MG63 (cell line): ENCODE data around the gene LRRC8C. TPM values are rescaled to one million over a fixed set of nuclear protein-coding genes. Genes with fewer than 3 reads are reported as not detected.

Source experiments
- DNase-seq: peaks from one replicate; pipeline ENCODE4 v3.0.0-alpha.2; 2020
- H3K27me3 ChIP-seq: fragments of 250-450 bp; sonication (Bioruptor Pico); 2 replicates; pipeline ENCODE4 v1.5.1; 2020; ENCODE audit warnings: mild to moderate bottlenecking, moderate library complexity
- H3K36me3 ChIP-seq: fragments of 250-450 bp; sonication (Bioruptor Pico); 2 replicates; pipeline ENCODE4 v1.5.1; 2020; ENCODE audit warnings: mild to moderate bottlenecking, moderate library complexity
- H3K4me3 ChIP-seq: fragments of 250-450 bp; sonication (Bioruptor Pico); 2 replicates; pipeline ENCODE4 v1.5.1; 2020; ENCODE audit warnings: mild to moderate bottlenecking, moderate library complexity
- H3K9me3 ChIP-seq: fragments of 250-450 bp; sonication (Bioruptor Pico); 2 replicates; pipeline ENCODE4 v1.5.1; 2020; ENCODE audit warnings: mild to moderate bottlenecking, moderate library complexity
- total RNA-seq: library from RNA; depleted of rRNA; stranded (reverse); fragments of >200 nt; shearing (Covaris generic); gene quantifications from 2 replicates; pipeline ENCODE4 v1.2.3, GENCODE V29; 2014; ENCODE audit warnings: low replicate concordance

Gene LRRC8C
- total RNA-seq, 1 experiment from 2014 or later, result 0.43 TPM

DNA sequence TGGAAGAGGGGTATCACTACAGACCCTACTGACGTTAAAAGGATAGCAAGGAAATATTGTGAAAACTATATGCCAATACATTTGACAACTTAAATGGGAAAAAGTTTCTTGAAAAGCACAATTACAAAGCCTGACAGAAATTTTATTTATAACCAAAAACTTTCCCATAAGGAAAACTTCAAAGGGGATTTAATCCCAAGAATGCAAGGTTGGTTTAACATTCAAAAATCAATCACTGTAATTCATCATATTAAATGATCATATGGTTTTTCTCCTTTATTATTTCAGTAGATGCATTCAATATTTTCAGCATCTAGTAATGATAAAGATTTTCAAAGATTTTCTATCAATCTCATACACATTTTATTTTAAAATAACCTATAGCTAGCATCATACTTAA is 13.3 kb downstream of the LRRC8C start:
- no peak for DNase-seq
- H3K36me3 ChIP-seq, result no peaks in the 10 kb centered on the region
- H3K9me3 ChIP-seq, result no peaks in the 10 kb centered on the region; the same call in 1 of the 2 replicates

GRCh38 chr1:89649783-89650182 is 16.9 kb downstream of the LRRC8C start:
- DNase-seq, result no peak
- no peaks in the 10 kb centered on the region for H3K36me3 ChIP-seq
- no peak overlapping the region for H3K4me3 ChIP-seq
- H3K27me3 ChIP-seq, result no peaks in the 10 kb centered on the region
- no peaks in the 10 kb centered on the region; the same call in 1 of the 2 replicates for H3K9me3 ChIP-seq

More for the DNA sequence above, 13.3 kb downstream of the LRRC8C start:
- Histone ChIP-seq H3K27me3 (no peaks in the 10 kb centered on the region), H3K4me3 (no peak overlapping the region)

GRCh38 chr1:89652373-89652772 is 19.5 kb downstream of the LRRC8C start:
- Histone ChIP-seq H3K36me3 (no peaks in the 10 kb centered on the region), H3K4me3 (no peak overlapping the region)
- DNase-seq, result no peak

GRCh38 chr1:89657886-89658285 is 25.0 kb downstream of the LRRC8C start:
- Histone ChIP-seq H3K36me3 (no peaks in the 10 kb centered on the region), H3K27me3 (no peaks in the 10 kb centered on the region), H3K9me3 (no peaks in the 10 kb centered on the region), H3K4me3 (no peak overlapping the region)
- DNase-seq, result no peak

More at GRCh38 chr1:89652373-89652772, 19.5 kb downstream of the LRRC8C start:
- no peaks in the 10 kb centered on the region for H3K9me3 ChIP-seq
- no peaks in the 10 kb centered on the region for H3K27me3 ChIP-seq

GRCh38 chr1:89659322-89660081 is 26.6 kb downstream of the LRRC8C start:
- Histone ChIP-seq H3K4me3 (no peak overlapping the region), H3K36me3 (no peaks in the 10 kb centered on the region), H3K27me3 (no peaks in the 10 kb centered on the region), H3K9me3 (no peaks in the 10 kb centered on the region)
- DNase-seq, result no peak

DNA sequence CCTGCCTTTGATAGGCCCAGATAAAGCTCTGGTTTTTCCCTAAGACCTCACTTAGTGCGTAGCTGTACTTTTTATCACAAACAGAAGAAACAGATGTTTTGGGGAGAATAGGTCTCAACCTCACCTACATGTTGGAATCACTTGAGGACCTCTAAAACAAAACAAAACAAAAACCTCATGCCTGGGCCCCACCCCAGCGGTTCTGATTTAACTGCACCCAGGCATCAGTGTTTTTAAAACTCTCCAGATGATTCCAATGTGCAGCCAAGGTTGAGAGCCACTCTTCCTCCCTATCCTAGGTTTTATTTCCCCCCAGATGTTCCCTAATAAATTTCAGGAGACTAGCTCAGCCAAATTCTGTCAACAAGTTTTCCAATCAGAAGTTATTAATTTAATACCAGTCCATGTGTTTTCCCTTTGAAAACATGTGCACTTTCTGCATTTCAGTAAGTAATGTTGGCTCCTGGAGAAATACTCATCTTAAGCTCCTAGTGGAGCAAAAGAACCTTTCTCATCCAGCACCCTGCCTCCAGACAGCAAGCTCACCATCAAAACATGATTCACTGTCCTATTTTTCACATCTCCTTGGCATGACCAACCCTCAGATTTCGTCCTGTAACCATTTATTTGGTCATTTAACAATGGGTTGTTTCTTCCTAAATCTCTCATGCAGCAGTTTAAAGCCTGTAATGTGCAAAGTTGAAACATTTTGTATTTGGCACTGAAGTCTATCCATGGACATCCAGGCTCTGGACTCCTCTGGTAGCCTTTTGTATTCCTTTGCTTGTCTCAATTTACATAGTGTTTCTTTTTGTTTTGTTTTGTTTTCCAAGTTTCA is 27.5 kb downstream of the LRRC8C start:
- H3K4me3 ChIP-seq, result no peak overlapping the region
- DNase-seq, result no peak
- H3K27me3 ChIP-seq, result no peaks in the 10 kb centered on the region
- no peaks in the 10 kb centered on the region for H3K9me3 ChIP-seq
- no peaks in the 10 kb centered on the region for H3K36me3 ChIP-seq

DNA sequence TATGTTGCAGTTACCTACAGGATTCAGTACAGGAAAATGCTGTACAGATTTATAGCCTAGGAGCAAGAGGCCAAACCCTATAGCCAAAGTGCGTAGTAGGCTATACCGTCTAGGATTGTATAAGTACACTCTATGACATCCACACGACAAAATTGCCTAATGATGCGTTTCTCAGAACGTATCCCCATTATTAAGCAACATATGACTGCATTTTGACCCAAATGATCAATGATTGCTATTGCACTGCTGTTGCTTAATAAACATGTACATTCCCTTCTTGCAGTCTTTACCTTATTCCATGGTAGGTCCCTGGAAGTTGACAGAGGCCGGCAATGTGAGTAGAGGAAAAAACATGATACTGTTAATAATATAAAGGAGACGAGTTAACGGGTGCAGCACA is 33.0 kb downstream of the LRRC8C start:
- Histone ChIP-seq H3K27me3 (no peaks in the 10 kb centered on the region), H3K9me3 (no peaks in the 10 kb centered on the region), H3K36me3 (no peaks in the 10 kb centered on the region), H3K4me3 (no peak overlapping the region)
- no peak for DNase-seq

DNA sequence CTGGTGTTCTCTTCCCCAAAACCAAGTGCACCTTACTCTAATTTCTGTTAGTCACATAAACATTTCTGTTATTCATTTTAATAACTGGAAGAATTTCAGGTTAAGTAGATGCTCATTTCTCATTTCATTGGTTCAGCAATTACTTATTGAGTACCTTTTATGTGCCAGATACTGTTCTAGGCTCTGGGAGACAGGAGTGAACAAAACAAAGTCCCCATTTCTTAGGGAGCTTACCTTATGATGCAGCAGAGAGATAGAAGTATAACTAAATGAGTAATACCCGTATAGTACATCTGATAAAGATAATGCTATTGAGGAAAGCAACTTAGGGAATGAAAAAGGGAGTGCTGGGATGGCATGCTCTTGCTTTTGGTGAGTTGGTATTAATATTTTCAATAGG is 33.7 kb downstream of the LRRC8C start:
- no peaks in the 10 kb centered on the region for H3K27me3 ChIP-seq
- no peaks in the 10 kb centered on the region for H3K9me3 ChIP-seq
- DNase-seq, result no peak
- H3K4me3 ChIP-seq, result no peak overlapping the region
- H3K36me3 ChIP-seq, result no peaks in the 10 kb centered on the region

DNA sequence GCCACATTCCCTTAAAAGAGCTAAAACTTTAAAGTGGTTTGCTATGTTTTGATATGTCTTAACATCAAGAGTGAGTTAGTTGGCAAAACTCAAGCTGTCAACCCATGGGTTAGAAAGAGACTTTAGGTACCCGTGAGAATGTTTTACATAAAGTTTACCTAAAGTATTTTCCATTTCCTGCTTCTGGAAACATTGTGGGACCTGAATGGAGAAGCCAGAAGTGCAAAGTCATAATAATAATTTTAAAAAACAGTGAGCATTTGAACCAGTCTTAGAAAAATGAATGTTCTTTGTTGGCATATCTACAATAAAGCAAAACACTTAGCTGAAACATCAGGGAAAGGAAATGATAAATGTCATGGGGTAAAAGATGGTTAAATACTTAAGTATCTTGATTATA is 34.8 kb downstream of the LRRC8C start:
- Histone ChIP-seq H3K27me3 (no peaks in the 10 kb centered on the region), H3K36me3 (no peaks in the 10 kb centered on the region), H3K4me3 (no peak overlapping the region), H3K9me3 (no peaks in the 10 kb centered on the region)
- no peak for DNase-seq

DNA sequence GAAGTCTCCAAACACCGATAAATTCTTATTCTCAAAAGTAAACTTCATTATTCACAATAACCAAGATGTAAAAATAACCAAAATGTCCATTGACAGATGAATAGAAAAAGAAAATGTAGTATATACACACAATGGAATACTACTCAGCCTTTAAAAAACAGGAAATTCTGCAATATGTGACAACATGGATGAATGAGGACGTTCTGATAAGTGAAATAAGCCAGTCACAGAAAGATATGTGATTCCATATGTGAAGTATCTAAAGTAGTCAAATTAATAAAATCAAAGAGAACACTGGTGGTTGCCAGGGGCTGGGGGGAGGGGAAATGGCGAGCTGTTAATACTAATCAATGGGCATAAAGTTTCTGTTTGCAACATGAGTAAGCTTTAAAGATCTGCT is 36.0 kb downstream of the LRRC8C start:
- DNase-seq, result no peak
- no peaks in the 10 kb centered on the region for H3K36me3 ChIP-seq

DNA sequence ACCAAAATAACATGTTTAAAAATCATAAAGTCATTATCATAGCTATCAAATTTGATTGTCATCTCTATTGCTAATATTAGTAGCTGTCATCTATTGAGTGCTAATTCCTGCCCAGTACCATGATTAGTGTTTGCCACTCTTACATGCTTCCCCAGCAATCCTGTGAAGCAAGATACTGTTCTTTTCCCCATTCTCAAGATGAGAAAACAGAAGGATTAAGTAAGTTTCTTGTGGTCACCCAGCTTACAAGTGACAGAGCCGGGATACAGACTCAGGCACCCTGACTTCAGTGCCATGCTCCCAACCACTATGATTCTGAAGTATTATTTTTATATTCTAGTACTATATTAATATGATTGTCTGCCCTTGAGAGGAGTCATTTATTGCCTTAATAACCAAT is 36.5 kb downstream of the LRRC8C start:
- Histone ChIP-seq H3K9me3 (no peaks in the 10 kb centered on the region), H3K4me3 (no peak overlapping the region), H3K36me3 (no peaks in the 10 kb centered on the region), H3K27me3 (no peaks in the 10 kb centered on the region)
- no peak for DNase-seq

More for the DNA sequence above, 36.0 kb downstream of the LRRC8C start:
- Histone ChIP-seq H3K9me3 (no peaks in the 10 kb centered on the region), H3K4me3 (no peak overlapping the region), H3K27me3 (no peaks in the 10 kb centered on the region)

GRCh38 chr1:89670163-89670562 is 37.2 kb downstream of the LRRC8C start:
- Histone ChIP-seq H3K9me3 (no peaks in the 10 kb centered on the region), H3K4me3 (no peak overlapping the region), H3K27me3 (no peaks in the 10 kb centered on the region), H3K36me3 (no peaks in the 10 kb centered on the region)
- no peak for DNase-seq

GRCh38 chr1:89670711-89671110 is 37.8 kb downstream of the LRRC8C start:
- no peak for DNase-seq
- Histone ChIP-seq H3K36me3 (no peaks in the 10 kb centered on the region), H3K4me3 (no peak overlapping the region), H3K27me3 (no peaks in the 10 kb centered on the region), H3K9me3 (no peaks in the 10 kb centered on the region)

DNA sequence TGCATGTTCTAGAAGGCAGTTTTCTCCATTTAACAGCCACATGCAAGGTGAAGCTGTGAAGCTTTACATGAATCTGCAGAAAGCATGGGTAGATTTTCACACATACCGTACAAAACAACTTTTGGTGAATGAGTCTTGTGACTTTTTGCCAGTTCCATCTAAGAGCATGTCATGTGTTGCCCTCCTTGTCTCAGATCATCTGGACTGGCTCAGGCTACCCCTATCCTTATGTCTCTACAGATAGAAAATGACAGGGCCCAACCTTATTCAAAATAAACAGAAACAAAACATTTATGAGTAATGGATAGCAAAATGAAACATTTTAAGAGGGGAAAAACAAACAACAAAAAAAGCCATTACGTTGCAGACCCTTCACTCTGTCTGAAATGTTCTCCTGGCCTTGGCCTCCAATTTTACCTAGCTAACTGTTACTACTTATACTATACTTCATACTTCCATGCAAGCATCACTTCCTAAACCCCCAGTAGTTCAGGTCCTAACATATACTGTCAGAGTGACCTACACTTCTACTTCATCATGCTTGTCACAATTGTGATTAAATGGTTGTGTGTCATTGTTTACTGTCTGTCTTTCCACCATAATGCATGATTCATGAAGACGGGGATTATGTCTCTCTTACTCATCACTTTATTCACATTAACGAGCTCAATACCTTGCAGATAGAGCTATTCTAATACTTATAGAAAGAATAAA is 39.0 kb downstream of the LRRC8C start:
- H3K27me3 ChIP-seq, result no peaks in the 10 kb centered on the region
- DNase-seq, result no peak
- H3K36me3 ChIP-seq, result no peaks in the 10 kb centered on the region
- no peaks in the 10 kb centered on the region for H3K9me3 ChIP-seq
- H3K4me3 ChIP-seq, result no peak overlapping the region

- Histone ChIP-seq H3K36me3 (no peaks in the 10 kb centered on the region), H3K9me3 (no peaks in the 10 kb centered on the region), H3K27me3 (no peaks in the 10 kb centered on the region), H3K4me3 (no peak overlapping the region)
- no peak for DNase-seq
Measured at GRCh38 chr1:89672489-89673183, 39.7 kb downstream of the LRRC8C start.

- no peak overlapping the region for H3K4me3 ChIP-seq
- DNase-seq, result no peak
- no peaks in the 10 kb centered on the region for H3K27me3 ChIP-seq
- H3K9me3 ChIP-seq, result no peaks in the 10 kb centered on the region
- H3K36me3 ChIP-seq, result no peaks in the 10 kb centered on the region
Measured at GRCh38 chr1:89673251-89673650, 40.3 kb downstream of the LRRC8C start.

DNA sequence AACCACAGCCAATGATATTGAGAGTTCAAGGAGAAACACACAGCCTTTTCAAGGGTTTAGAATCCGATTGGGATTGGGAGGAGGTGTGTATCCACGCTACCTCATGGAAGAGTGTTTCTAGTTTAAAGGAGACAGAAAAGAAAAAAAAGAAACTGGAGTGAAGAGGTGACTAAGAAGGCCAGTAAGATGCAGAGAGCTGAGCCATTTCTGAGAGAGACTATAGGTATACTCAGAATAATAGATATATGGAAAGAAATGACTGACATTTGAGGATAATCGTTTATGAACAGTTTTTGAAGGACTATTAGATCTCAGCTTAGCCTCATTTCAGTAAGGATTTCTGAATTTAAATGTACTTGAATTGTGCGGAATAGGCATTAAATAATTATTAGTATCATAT is 42.8 kb downstream of the LRRC8C start:
- DNase-seq, result no peak
- Histone ChIP-seq H3K4me3 (no peak overlapping the region), H3K27me3 (no peaks in the 10 kb centered on the region), H3K9me3 (no peaks in the 10 kb centered on the region), H3K36me3 (no peaks in the 10 kb centered on the region)
